Adipocyte (in vitro differentiated cells): ENCODE data around the gene ANO10.
A peak's percentile ranks its signal among the peaks of the same experiment; 100 is the strongest.
"Not testable (repeated sequence)": the region's sequence is repeated elsewhere in the genome, so short reads cannot be mapped to it uniquely, and the experiment has no call there.

Experiments
- DNase-seq: peaks from one replicate; pipeline ENCODE4 v3.0.0-alpha.2; 2015; ENCODE audit warnings: low read depth
- H3K27me3 ChIP-seq: replicated peaks from 2 replicates; pipeline ENCODE4 v1.7.0; 2013; ENCODE audit warnings: mild to moderate bottlenecking, low read length, moderate library complexity; ENCODE audit not compliant: control insufficient read depth, insufficient read depth
- H3K36me3 ChIP-seq: 2 replicates; pipeline ENCODE4 v1.7.0; 2013; ENCODE audit warnings: low read length, mild to moderate bottlenecking, moderate library complexity; ENCODE audit not compliant: control insufficient read depth, insufficient read depth, severe bottlenecking
- H3K4me1 ChIP-seq: 2 replicates; pipeline ENCODE4 v1.7.0; 2013; ENCODE audit warnings: mild to moderate bottlenecking, low read length, moderate library complexity; ENCODE audit not compliant: control insufficient read depth, insufficient read depth
- H3K4me3 ChIP-seq: 2 replicates; pipeline ENCODE4 v1.7.0; 2013; ENCODE audit warnings: mild to moderate bottlenecking, low read length, moderate library complexity
- H3K9ac ChIP-seq: 2 replicates; pipeline ENCODE4 v1.7.0; 2013; ENCODE audit warnings: mild to moderate bottlenecking, low read length, moderate library complexity
- H3K9me3 ChIP-seq: 2 replicates; pipeline ENCODE4 v1.7.0; 2013; ENCODE audit warnings: mild to moderate bottlenecking, low read length, moderate library complexity; ENCODE audit not compliant: control insufficient read depth

The ANO10 gene

DNA sequence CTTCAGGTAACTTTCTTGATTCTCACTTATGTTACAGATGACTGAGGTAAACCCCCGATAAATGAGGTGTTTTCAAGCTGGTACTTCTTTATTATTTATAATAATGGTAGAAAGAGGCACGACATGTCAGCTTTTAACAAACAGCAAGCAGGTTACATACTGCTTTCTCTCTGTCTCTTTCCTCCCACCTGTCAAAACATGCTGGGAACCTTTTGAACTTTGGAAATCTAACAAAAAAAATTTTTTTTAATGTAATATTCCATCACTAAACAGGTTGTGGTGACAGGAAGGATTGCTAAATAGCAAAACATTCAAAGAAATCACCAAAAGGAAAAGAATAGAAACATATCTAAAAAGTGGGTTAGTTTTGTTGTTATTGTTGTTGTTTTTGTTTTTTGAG lies 48.2 kb downstream of the ANO10 start:
- Histone ChIP-seq H3K4me3 (no peak overlapping the region), H3K4me1 (no peaks in the 10 kb centered on the region), H3K27me3 (no peaks in the 10 kb centered on the region), H3K9ac (no peak overlapping the region), H3K36me3 (peaks cover 13% of the 10 kb centered on the region), H3K9me3 (no peaks in the 10 kb centered on the region)
- no peak for DNase-seq

DNA sequence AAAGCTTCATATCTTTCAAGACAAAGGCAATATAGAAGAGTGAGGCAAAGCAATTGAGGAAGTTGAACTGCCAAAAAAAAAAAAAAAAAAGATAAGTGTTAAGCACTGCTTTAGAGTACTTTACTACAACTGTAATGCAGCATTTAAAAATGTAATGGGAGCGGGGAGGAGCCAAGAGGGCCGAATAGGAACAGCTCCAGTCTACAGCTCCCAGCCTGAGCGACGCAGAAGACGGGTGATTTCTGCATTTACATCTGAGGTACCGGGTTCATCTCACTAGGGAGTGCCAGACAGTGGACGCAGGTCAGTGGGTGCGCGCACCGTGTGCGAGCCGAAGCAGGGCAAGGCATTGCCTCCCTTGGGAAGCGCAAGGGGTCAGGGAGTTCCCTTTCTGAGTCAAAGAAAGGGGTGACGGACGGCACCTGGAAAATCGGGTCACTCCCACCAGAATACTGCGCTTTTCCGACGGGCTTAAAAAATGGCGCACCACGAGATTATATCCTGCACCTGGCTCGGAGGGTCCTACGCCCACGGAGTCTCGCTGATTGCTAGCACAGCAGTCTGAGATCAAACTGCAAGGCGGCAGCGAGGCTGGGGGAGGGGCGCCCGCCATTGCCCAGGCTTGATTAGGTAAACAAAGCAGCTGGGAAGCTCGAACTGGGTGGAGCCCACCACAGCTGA lies 56.0 kb downstream of the ANO10 start:
- not testable (repeated sequence) for DNase-seq, H3K9ac ChIP-seq, H3K9me3 ChIP-seq, H3K4me1 ChIP-seq, H3K36me3 ChIP-seq, H3K4me3 ChIP-seq, H3K27me3 ChIP-seq

DNA sequence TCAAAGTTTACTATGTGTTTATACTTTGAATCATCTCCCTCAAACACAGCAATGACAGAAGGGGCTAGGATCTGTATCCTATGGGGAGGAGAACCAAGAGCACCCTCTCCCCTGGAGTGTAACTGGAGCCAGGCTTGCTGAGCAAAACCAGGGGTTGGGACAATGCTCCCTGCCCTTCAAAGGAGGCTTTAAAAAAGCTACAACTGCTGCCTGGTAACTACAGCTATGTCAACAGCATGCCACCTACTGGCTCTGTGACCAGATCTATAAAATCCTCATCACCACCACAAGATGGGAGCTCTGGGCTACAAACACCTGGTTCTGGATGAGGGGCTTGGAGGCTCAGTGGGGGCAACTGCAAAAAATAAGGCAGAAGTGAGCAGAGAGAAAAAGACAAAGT lies 61.9 kb downstream of the ANO10 start:
- H3K27me3 ChIP-seq = no peaks in the 10 kb centered on the region
- DNase-seq = peak; percentile 17
- H3K36me3 ChIP-seq = peaks cover 7% of the 10 kb centered on the region
- no peak overlapping the region for H3K4me3 ChIP-seq
- no peak overlapping the region for H3K9ac ChIP-seq
- no peaks in the 10 kb centered on the region for H3K9me3 ChIP-seq
- H3K4me1 ChIP-seq = peaks cover 8% of the 10 kb centered on the region

DNA sequence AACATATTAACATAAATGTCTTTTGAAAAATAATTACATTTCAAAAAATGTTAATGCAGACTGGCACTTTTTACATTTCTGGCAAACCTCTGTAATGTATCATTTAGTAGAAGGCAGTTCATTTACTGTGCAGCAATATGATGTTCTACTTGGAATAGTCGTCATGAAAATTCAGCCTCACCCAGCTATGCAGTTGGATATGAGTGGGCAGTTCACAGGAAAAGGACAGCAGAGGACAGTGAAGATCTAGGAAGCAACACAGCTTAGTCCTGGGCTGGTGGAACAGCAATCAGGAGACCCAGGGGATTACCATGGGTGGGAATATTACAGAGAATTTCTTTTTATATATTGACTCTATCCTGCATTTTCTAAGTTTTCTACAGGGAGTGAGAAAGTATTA lies 63.6 kb downstream of the ANO10 start:
- peaks cover 10% of the 10 kb centered on the region for H3K36me3 ChIP-seq
- H3K4me1 ChIP-seq = peaks cover 8% of the 10 kb centered on the region
- no peak overlapping the region for H3K9ac ChIP-seq
- H3K27me3 ChIP-seq = no peaks in the 10 kb centered on the region
- no peak overlapping the region for H3K4me3 ChIP-seq
- no peaks in the 10 kb centered on the region for H3K9me3 ChIP-seq
- DNase-seq = no peak

DNA sequence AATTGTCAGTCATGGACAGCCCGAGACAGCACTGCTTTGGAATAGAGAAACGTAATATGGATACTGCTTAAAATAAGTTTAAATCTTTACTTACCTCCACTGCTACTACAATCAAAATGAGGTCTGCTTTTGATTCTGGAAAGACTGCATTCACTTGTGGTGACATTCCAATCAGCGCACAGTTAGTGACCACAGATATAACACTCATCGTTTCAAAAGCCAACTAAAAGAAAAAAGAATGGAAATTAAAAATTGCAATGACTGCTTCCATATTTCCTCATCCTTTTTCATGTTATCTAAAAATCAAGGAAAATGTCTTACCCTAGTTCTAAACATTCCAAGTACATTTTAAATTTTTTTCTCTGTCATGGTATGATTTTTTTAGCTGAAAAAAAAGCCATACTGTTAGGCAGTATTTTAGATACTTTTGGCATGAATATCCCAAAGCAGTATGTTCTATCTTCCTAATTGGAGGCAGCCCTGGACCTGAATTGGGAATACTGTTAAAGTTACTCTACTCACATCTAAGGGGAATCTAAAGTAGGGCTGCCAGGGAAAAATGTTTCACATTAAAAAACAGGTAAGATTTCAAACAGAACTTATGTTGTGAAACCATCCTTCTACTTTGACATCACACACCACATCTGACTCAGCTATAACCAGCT lies 72.1 kb downstream of the ANO10 start:
- Histone ChIP-seq H3K27me3 (no peaks in the 10 kb centered on the region), H3K9me3 (peaks cover 8% of the 10 kb centered on the region)

DNA sequence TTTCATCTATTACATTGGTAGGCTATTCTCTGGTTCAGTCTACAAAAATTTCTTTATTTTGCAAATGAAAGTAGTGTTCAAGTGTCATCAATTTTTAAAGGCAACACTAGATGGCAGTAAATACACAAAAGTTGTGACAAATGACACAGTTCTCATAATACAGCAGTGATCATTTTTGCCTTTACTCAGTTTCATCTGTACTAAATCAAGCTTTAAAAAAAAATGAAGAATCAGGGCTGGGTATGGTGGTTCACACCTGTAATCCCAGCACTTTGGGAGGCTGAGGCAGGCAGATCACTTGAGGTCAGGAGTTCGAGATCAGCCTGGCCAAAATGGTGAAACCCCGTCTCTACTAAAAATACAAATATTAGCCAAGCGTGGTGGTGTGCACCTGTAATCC lies 77.5 kb downstream of the ANO10 start:
- Histone ChIP-seq H3K36me3 (peaks cover 11% of the 10 kb centered on the region), H3K4me1 (peaks cover 13% of the 10 kb centered on the region)
- not testable (repeated sequence) for H3K4me3 ChIP-seq, H3K27me3 ChIP-seq, H3K9me3 ChIP-seq, H3K9ac ChIP-seq
- DNase-seq = peak; percentile 86

More for the DNA sequence above, 72.1 kb downstream of the ANO10 start:
- Histone ChIP-seq H3K9ac (no peak overlapping the region), H3K4me3 (no peak overlapping the region), H3K36me3 (peaks cover 27% of the 10 kb centered on the region), H3K4me1 (no peaks in the 10 kb centered on the region)
- peak; percentile 70 for DNase-seq

DNA sequence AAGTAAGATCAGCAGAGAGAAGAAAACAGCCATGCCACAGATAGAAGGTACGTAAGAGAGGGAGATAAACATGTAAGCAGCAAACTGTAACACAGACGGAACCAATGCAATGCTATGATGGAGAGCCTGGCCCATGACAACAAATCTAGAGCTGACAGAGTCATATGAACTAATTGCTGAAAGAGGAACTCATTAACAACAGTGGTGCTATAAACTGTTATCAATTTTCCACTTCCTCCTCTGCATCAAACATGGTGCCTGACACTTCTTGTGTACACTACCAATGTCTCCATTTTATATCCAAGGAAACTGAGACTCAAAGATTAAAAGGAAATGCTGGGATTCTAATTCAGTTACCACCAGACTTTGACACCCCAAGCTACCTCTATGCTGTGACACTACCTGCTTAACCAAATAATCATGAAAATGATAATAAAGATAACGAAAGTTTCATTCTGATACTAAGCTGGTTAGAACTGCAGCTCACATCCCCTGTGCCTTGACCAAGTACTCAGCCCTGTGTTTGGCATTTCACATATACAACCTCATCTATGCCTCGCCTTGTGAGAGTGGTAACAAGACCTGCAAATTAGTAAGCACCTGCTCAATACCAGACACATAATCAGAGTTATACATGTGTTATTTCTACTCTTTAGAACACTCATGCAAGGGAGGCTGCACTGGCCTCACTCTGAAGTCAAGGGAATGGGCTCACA lies 79.3 kb downstream of the ANO10 start:
- Histone ChIP-seq H3K9me3 (peaks cover 8% of the 10 kb centered on the region), H3K27me3 (no peaks in the 10 kb centered on the region), H3K4me3 (no peak overlapping the region), H3K9ac (no peak overlapping the region), H3K4me1 (peaks cover 13% of the 10 kb centered on the region), H3K36me3 (peaks cover 3% of the 10 kb centered on the region)
- no peak for DNase-seq

DNA sequence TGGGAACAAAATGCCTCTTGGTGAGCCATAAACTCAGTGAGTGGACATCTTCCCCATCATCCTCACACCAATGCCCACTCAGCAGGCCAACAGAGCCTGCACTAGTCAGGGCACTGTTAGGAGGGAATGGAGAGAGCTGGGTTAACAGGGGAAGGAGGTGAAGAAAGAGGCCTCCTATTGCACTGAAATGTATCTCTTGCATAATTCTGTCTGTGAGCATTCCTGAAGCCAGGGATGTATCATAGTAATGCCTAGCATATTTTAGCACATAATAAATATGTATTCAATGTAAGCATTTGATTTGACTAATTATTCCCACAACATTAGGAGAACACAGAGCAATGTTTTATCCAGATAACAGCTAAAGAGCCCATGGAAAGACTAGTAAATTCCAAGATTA lies 81.2 kb downstream of the ANO10 start:
- Histone ChIP-seq H3K9me3 (no peaks in the 10 kb centered on the region), H3K4me3 (no peak overlapping the region), H3K4me1 (peaks cover 13% of the 10 kb centered on the region), H3K36me3 (no peaks in the 10 kb centered on the region), H3K27me3 (no peaks in the 10 kb centered on the region), H3K9ac (no peak overlapping the region)
- peak; percentile 74 for DNase-seq

DNA sequence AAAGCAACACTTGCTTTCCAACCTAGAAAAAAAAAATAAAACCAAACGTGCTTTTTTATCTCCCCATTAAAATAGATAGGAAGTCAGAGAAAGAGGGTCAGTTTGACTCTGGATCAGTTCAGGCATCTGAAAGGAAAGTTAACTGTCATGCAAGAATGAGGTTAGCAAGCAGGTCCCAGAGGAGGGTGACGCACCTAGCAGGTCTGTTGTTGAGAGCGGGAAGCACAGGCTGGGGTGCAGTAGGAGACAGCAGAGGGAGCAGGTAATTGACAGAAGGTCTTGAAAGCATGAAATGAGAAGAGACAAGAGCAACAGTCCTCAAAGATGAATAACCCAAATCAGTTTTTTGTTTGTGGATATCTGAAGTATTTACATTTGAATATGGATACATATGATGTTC lies 82.5 kb downstream of the ANO10 start:
- Histone ChIP-seq H3K36me3 (no peaks in the 10 kb centered on the region), H3K9ac (no peak overlapping the region), H3K4me3 (no peak overlapping the region), H3K9me3 (no peaks in the 10 kb centered on the region), H3K27me3 (no peaks in the 10 kb centered on the region), H3K4me1 (peaks cover 13% of the 10 kb centered on the region)
- no peak for DNase-seq

DNA sequence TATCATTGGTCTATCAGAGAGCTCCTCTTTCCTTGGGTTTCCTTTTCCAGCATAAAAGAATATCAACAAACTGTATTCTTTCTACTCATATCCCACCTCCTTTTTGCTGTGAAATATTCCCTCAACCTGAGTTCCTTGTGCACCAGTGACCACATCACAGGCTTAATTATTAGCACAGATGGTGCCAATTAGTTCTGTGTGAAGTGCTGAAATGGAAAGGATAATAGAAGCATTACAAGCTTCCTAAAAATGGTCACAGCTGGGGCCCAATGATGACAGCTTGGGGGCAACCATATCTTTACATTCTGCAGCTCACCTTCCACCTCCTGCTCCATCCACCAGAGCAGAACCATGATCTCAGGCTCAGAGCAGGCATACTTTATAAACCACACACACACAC lies 84.6 kb downstream of the ANO10 start:
- Histone ChIP-seq H3K27me3 (no peaks in the 10 kb centered on the region), H3K36me3 (no peaks in the 10 kb centered on the region), H3K9ac (no peak overlapping the region), H3K9me3 (no peaks in the 10 kb centered on the region), H3K4me1 (peaks cover 18% of the 10 kb centered on the region), H3K4me3 (no peak overlapping the region)
- DNase-seq = no peak

DNA sequence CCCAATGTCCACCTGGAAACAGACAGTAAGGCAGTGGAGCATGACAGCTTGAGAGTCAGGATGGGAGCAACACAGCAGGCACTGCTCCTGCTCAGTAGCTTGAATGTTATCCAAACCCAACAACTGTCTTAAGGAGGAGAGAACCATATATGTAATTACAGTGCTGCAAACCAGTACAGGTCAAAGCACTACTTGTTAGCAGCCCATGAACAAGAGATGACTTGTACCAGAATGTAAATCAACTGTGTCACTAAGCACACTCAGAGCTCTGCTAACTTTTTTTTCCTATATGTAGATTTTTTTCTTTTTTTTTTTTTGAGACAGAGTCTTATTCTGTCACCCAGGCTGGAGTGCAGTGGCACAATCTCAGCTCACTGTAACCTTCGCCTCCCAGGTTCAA lies 87.1 kb downstream of the ANO10 start:
- Histone ChIP-seq H3K36me3 (no peaks in the 10 kb centered on the region), H3K4me1 (peaks cover 4% of the 10 kb centered on the region), H3K27me3 (no peaks in the 10 kb centered on the region), H3K9ac (no peak overlapping the region), H3K9me3 (no peaks in the 10 kb centered on the region), H3K4me3 (no peak overlapping the region)
- no peak for DNase-seq
